HG03196 (cell line): Measurements from ENCODE around the gene DTWD2.
"Not testable (repeated sequence)": the region's sequence is repeated elsewhere in the genome, so short reads cannot be mapped to it uniquely, and the experiment has no call there.

ENCODE experiments used
- ATAC-seq: cut with Tn5 transposase; IDR thresholded peaks from one replicate; pipeline ENCODE4 v1.9.1; 2021; ENCODE audit not compliant: unreplicated experiment

Gene DTWD2

DNA sequence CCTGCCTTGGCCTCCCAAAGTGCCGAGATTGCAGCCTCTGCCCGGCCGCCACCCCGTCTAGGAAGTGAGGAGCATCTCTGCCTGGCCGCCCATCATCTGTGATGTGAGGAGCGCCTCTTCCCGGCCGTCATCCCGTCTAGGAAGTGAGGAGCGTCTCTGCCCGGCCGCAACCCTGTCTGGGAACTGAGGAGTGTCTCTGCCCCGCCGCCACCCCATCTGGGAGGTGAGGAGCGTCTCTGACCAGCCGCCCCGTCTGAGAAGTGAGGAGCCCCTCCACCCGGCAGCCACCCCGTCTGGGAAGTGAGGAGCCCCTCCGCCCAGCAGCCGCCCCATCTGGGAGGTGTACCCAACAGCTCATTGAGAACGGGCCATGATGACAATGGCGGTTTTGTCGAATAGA, 10.5 kb upstream of the DTWD2 start:
- ATAC-seq = not testable (repeated sequence)

DNA sequence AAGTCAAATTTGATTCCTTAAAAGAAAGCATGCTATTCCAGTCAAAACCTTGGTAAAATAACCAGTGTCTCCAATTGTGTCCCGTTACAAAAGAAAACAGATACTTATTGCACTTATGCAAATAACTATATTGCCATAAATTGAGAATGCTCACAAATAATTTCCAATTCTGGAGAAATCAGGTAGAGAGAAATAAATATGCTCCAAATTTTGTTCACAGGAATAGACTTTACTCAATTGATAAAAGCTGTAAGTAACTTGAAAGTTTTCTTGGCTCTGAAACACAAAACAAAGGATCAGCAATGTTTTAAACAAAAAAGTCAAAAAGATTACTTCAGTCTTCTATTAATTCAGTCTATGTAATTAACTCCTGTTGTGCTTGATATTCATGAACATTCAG, 7.8 kb upstream of the DTWD2 start:
- no peak for ATAC-seq

- no peak for ATAC-seq
Measured at GRCh38 chr5:118994595-118994994, 6.2 kb upstream of the DTWD2 start.

- not testable (repeated sequence) for ATAC-seq
Measured at GRCh38 chr5:118993118-118993517, 4.8 kb upstream of the DTWD2 start.

DNA sequence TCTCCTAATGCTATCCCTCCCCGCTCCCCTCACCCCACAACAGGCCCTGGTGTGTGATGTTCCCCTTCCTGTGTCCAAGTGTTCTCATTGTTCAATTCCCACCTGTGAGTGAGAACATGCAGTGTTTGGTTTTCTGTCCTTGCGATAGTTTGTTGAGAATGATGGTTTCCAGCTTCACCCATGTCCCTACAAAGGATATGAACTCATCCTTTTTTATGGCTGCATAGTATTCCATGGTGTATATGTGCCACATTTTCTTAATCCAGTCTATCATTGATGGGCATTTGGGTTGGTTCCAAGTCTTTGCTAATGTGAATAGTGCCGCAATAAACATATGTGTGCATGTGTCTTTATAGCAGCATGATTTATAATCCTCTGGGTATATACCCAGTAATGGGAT, 3.7 kb upstream of the DTWD2 start:
- ATAC-seq = not testable (repeated sequence)

GRCh38 chr5:118990582-118990981, 2.2 kb upstream of the DTWD2 start:
- ATAC-seq = no peak

DNA sequence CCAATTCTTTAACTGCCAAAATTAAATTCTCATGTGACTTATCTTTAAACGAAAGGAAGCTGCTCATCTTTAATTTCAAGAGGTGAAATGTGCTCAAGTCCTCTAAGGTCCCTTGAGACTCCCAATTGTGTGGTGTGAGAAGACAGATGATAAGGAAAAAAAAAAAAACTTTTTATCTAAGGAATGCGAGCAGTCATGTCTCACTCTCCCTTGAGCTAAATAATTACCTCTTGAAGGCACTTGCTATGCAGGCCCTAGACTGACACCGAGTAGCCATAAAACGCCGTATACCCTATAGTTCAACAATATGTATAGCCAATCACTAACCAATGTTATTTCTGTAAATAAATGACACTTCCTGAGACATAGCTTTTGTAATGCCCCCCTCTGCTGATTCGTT, 1.5 kb upstream of the DTWD2 start:
- ATAC-seq = no peak

DNA sequence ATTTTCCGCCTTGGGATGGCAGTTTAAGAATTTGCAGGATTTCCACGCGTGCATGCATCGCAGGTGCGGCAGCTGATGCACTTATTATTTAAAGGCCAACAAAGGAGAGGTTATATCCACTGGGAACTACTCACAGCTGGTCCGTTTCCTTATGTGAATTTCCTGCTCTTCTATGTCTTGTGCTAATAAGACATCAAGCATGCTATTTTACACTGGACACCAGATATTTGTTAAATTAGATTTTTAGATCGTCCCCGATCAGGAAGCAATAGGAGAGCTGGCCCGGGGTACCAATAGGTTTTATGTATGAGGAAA, 476 bp upstream of the DTWD2 start:
- no peak for ATAC-seq

DNA sequence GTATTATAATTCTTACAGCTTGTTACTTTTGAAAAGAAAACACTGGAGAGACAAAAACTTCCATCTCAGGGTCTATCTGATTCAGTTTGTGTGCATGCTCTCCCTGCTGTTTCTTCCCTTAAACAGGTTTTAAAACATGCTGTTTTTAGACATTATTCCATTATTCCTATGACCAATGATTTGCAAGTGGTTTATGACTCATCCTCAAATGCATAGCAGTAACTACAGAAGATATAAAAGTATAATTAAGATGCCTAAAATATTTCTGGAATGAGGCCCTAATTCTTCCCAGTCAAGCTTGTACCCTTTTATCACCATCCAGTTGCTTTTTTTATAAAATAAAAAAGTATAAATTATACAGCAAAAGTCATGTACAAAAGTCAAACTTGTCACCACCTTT, 3.7 kb downstream of the DTWD2 start:
- ATAC-seq = no peak

DNA sequence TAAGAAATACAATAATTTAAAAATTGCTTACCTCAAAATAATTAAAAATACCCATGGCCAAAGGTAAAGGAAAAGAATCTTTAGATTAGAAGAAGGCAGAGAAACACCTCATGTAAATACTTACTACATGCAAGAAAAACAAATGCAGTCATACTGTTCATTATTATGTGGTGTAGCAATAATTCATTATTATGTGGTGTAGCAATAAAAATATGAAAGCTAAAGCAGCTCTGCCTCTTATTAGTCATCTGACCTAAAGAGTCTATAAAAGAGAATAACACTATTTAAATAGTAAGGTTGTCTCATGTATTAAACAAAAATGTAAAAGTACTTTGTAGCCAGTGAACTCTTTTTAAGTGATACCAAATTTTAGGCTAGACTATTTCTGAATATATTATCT, 6.6 kb downstream of the DTWD2 start:
- no peak for ATAC-seq

- ATAC-seq = no peak
Measured at GRCh38 chr5:118980438-118980837, 7.9 kb downstream of the DTWD2 start.

DNA sequence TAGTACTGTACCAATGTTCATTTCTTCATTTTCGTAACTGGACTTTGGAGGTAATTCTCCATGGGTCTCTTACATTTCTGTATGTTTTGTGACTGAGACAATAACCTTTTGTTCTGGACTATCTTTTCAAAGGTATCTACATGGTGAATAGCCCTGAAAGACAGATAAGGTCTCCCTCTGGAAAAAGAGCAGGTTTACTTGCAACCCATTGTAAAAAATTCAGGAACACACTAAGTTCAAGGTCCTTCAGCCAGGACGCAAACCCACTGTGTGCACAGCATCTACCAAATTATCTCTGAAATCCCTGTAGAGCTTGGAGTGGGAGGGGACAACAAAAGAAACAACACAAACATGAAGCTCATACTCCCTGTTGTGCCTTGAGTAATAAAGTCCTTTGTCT, 8.3 kb downstream of the DTWD2 start:
- no peak for ATAC-seq

DNA sequence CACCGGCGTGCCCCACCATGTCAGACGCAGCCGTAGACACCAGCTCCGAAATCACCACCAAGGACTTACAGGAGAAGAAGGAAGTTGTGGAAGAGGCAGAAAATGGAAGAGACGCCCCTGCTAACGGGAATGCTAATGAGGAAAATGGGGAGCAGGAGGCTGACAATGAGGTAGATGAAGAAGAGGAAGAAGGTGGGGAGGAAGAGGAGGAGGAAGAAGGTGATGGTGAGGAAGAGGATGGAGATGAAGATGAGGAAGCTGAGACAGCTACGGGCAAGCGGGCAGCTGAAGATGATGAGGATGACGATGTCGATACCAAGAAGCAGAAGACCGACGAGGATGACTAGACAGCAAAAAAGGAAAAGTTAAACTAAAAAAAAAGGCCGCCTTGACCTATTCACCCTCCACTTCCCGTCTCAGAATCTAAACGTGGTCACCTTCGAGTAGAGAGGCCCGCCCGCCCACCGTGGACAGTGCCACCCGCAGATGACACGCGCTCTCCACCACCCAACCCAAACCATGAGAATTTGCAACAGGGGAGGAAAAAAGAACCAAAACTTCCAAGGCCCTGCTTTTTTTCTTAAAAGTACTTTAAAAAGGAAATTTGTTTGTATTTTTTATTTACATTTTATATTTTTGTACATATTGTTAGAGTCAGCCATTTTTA, 14.4 kb downstream of the DTWD2 start:
- ATAC-seq = not testable (repeated sequence)

GRCh38 chr5:118968925-118969375, 19.4 kb downstream of the DTWD2 start:
- ATAC-seq = no peak

- no peak for ATAC-seq
Measured at GRCh38 chr5:118968406-118968911, 19.9 kb downstream of the DTWD2 start.

DNA sequence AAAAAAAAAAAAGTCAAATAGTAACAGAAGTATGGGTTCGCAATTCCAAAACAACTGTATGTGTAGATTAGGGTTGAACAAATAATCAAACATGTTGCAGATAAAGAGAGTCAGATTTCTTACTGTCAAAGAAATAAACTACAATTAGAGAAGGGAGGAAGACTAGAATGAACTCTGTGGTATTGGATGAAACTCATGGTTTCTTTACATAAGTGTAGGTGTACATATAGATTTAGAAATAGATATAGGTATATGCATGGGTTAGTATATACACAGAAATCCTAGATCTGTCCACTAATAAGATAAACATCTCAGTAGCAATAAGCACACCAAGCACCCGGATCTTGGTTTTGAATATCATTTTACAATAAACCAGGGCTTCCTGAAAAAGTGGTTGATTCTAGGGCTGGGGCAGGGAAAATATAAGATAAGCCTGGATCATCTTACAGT, 21.3 kb downstream of the DTWD2 start:
- no peak for ATAC-seq

GRCh38 chr5:118965890-118966289, 22.5 kb downstream of the DTWD2 start:
- ATAC-seq = no peak

GRCh38 chr5:118964970-118965369, 23.4 kb downstream of the DTWD2 start:
- not testable (repeated sequence) for ATAC-seq

DNA sequence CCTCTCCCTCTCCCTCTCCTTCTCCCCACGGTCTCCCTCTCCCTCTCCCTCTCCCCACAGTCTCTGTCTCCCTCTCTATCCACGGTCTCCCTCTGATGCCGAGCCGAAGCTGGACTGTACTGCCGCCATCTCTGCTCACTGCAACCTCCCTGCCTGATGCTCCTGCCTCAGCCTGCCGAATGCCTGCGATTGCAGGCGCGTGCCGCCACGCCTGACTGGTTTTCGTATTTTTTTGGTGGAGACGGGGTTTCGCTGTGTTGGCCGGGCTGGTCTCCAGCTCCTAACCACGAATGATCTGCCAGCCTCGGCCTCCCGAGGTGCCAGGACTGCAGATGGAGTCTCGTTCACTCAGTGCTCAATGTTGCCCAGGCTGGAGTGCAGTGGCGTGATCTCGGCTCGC, 24.0 kb downstream of the DTWD2 start:
- ATAC-seq = not testable (repeated sequence)

DNA sequence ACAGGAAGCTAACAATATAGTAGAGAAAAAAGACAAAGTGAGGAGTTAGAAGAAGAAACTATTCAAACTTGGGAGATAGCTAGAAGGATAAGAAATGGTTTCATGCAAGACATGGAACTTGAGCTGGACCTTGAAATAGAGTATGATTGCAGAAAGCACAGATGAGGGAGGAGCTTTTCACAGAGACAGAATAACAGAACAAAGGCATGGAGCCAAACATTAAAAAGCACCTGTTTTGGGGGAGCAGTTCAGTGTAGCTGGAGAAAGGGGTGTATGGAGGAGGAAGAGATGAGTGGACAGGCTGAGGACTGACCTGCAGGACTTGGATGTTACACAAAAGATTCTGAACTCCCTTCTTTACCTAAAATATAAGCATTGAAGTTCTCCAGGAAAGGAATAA, 25.2 kb downstream of the DTWD2 start:
- no peak for ATAC-seq

DNA sequence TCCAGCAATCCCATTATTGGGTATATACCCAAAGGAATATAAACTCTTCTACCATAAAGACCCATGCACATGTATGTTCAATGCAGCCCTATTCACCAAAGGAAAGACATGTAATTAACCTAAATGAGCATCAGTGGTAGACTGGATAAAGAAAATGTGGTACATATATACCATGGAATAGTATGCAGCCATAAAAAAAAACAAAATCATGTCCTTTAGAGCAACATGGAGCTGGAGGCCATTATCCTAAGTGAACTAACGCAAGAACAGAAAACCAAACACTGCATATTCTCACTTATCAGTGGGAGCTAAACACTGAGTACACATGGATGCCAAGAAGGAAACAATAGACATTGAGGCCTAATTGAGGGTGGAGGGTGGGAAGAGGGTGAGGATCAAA, 27.8 kb downstream of the DTWD2 start:
- ATAC-seq = no peak

DNA sequence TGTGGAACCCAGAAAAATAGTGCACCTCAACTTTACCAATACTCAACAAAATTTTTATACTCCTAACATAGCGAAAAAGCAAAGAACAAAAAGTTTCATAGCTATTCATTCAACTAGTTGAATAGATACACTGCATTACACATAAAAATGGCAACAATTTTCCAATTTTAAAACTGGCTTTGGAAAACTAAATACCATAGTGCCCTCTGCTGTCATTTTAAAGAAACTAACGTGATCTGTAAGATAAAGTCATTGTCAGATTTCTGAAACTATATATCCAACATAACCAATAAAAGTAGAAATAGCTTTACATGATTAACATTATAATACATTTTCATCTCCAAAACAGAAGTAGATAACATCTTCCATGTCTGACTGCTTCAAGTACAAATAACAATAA, 31.6 kb downstream of the DTWD2 start:
- ATAC-seq = no peak

- ATAC-seq = no peak
Measured at GRCh38 chr5:118953652-118954005, 34.7 kb downstream of the DTWD2 start.
